ENCODE results near the gene RAD17. TPM values are rescaled to one million over a fixed set of nuclear protein-coding genes. Genes with fewer than 3 reads are reported as not detected.
"Not testable (repeated sequence)": the region's sequence is repeated elsewhere in the genome, so short reads cannot be mapped to it uniquely, and the experiment has no call there.

The RAD17 gene
- total RNA-seq: 22.7 and 26.8 TPM in 2 replicates

DNA sequence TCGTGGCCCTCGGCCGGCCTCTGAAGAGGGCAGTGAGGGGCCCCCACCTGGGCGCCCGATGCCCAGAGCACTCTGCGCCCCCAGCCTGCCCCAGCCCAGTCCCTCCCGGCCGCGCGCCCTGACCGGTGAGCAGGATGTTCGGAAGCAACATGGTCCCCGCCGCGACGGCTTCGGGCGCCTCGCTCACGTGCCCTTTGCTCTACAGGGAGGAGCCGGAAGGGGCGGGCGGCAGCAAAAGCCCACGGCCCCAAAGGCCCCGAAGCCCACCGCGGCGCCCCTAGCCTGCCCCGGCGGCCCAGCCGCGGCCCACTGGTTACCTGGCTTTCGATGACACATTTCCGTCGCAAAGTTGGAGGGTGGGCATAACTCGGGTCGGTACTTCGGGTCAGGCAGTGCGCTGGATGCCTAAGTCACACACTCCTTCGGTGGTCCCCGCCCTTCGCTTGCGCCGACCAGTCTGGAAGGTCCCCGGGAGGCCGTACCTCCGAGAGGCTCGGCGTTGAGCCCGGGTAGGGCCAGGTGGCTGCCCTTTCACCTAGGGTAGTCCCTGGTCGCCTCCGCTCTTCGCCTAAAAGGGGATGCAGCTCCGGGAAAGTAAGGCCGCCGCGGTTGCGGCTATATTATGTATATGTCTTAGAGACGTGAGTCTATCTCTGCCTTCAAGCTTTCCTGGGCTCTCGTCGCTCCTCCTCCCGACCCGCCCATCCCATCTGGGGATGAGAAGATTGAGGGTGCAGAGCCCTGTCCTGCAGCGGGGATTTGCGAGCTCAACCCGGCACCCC, at the start of gene RAD17, which contains the start of the genes AK6 and TAF9:
Gene RAD17, plus strand, starts transcription at position 479 of the 782 bp plus-strand sequence. CDS start 2,391 bp downstream, outside the sequence.
Gene AK6, minus strand, starts transcription at position 181 of the 782 bp plus-strand sequence. Its CDS starts 30 bp downstream, at position 151.
Gene TAF9, minus strand, starts transcription at position 181 of the 782 bp plus-strand sequence. CDS start 3,783 bp downstream, outside the sequence.
- Mint-ChIP-seq H3K9me3 (no peaks in the 10 kb centered on the region), H3K4me1 (peaks cover 29% of the 10 kb centered on the region)
- intact Hi-C loops (cut with micrococcal nuclease): loop anchor here (1.0 kb wide), 6 partner anchors 37 to 276 kb away; partner anchors contain the start of genes CCDC125, CCNB1, CDK7 and CENPH

DNA sequence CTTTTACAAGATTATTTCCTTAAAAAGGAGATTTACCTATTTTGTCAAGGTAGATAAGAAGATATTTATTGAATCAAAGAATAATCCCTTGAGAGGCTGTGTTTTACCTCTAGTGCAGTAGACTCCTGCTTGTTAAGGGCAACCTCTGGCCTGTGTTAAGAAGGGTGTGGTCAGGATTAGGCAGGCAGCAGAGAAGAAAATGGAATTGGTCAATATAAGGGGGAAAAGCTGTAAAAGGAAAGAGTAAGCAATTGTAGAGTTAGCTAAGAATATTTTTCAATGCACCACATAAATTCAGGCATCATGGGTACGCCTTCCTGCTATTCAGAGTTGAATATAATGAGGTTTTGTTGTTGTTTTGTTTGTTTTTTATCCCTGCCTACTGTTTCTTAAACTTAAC, 43.3 kb upstream of the RAD17 start:
- intact Hi-C loops (cut with micrococcal nuclease): no loop called here
- H3K9me3 Mint-ChIP-seq: no peaks in the 10 kb centered on the region
- H3K27me3 Mint-ChIP-seq: no peaks in the 10 kb centered on the region
- H3K27ac Mint-ChIP-seq: no peak overlapping the region
- peaks cover 3% of the 10 kb centered on the region for H3K4me1 Mint-ChIP-seq
- no peak overlapping the region for H3K4me3 Mint-ChIP-seq
- peaks cover 2% of the 10 kb centered on the region for H3K36me3 Mint-ChIP-seq (ENCODE audit: low read depth)
- no peak for DNase-seq

More for the DNA sequence above, at the start of gene RAD17, which contains the start of the genes AK6 and TAF9:
- Mint-ChIP-seq H3K27ac (peak within 1 kb of the TSS; percentile 97), H3K36me3 (ENCODE audit: low read depth) (peaks cover 28% of the 10 kb centered on the region), H3K27me3 (no peaks in the 10 kb centered on the region), H3K4me3 (peak within 1 kb of the TSS; percentile 95)
- peak; percentile 97 for DNase-seq

DNA sequence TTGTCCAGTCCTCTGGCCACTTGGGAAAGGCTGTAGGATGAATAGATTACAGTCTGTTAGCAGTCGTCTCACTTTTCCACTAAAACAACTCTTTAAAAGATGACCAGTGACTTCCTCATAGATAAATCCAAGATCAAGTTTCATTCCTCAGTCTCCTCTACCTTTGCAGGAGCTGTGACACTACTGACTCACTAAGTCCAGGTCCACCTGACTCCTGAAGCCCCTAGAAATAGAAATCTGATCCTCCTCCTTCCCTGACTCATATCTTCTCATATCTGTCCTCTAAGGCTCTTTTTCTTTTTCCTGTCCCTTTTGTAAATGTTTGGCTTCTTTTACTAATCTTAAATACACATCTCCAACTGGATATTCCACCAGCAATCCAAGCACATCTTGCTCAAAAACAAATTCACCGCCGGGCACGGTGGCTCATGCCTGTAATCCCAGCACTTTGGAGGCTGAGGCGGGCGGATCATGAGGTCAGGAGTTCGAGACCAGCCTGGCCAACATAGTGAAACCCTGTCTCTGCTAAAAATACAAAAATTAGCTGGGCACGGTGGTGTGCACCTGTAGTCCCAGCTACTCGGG, 39.6 kb upstream of the RAD17 start:
- no peak for DNase-seq
- Mint-ChIP-seq H3K9me3 (peaks cover 4% of the 10 kb centered on the region), H3K4me3 (no peak overlapping the region), H3K27ac (no peak overlapping the region), H3K36me3 (ENCODE audit: low read depth) (peaks cover 5% of the 10 kb centered on the region), H3K4me1 (peaks cover 17% of the 10 kb centered on the region), H3K27me3 (no peaks in the 10 kb centered on the region)
- intact Hi-C loops (cut with micrococcal nuclease): no loop called here

DNA sequence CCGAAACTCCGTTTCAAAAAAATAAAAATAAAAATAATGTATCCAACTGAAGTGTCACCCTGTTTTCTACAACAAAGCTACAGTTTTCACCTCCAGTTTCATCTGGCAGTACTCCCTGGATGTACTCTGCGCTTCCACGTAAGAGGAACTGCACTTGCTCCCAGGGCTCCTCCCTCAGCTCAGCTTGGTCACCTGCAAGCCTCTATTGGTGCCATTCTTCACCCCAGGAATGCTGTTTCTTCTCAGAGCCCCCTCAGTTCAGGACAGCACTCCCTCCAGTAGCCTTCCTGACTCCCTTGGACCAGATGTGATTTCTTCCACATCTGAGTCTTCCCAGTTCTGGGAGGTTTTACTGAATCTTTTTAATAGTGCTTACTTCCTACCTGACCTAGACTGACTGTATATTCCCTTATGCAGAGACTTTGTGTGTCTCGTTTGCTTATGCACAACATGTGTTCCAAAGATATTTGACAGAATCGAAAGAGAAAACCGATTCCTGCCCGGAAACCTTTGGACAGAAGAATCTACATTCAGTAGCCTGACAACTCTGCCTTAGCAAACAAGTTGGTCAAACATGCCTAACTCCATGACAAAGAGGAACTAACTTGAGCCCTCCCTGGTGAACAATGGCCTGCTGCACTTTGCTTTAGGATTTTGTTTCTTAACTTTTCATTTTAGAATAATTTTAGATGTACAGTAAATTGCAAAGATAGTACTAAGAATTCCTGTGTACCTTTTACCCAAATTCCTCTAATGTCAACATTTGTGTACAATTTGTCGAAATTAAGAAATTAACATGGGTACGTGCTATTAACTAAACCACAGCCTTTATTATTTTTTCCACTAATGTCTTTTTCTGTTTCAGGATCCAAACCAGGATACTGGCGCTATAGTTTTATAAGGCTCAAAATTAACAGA, 37.8 kb upstream of the RAD17 start:
- intact Hi-C loops (cut with micrococcal nuclease): loop anchor here (1.0 kb wide), 3 partner anchors 38 to 238 kb away; partner anchors contain the start of genes AK6, CENPH, RAD17 and TAF9
- peak overlapping the region; percentile 90 for H3K4me3 Mint-ChIP-seq
- H3K4me1 Mint-ChIP-seq: peaks cover 17% of the 10 kb centered on the region
- peak; percentile 61 for DNase-seq
- no peaks in the 10 kb centered on the region for H3K27me3 Mint-ChIP-seq
- H3K9me3 Mint-ChIP-seq: peaks cover 4% of the 10 kb centered on the region
- H3K27ac Mint-ChIP-seq: peak overlapping the region; percentile 66
- peaks cover 5% of the 10 kb centered on the region for H3K36me3 Mint-ChIP-seq (ENCODE audit: low read depth)

DNA sequence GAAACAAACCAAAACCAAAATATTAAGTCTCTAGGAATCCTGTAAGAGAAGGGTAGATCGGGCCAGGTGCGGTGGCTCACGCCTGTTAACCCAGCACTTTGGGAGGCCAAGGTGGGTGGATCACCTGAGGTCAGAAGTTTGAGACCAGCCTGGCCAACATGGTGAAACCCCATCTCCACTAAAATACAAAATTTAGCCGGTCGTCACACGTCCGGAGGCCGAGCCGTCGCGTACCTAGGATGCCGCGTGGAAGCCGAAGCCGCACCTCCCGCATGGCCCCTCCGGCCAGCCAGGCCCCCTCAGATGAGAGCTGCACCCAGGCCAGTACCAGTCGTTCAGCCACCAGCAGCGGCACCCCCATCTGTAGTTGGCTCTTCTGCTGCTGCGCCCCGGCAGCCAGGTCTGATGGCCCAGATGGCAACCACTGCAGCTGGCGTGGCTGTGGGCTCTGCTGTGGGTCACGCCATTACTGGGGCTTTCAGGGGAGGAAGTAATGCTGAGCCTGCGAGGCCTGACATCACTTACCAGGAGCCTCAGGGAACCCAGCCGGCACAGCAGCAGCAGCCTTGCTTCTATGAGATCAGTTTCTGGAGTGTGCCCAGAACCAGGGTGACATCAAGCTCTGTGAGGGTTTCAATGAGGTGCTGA, 35.8 kb upstream of the RAD17 start:
- H3K4me3 Mint-ChIP-seq; H3K27ac Mint-ChIP-seq; H3K36me3 Mint-ChIP-seq (ENCODE audit: low read depth): not testable (repeated sequence)

GRCh38 chr5:69334793-69335268, 34.8 kb upstream of the RAD17 start:
- H3K27ac Mint-ChIP-seq: peak overlapping the region; percentile 3
- H3K36me3 Mint-ChIP-seq (ENCODE audit: low read depth): peaks cover 5% of the 10 kb centered on the region
- H3K4me3 Mint-ChIP-seq: no peak overlapping the region

More for the DNA sequence above, 35.8 kb upstream of the RAD17 start:
- intact Hi-C loops (cut with micrococcal nuclease): loop anchor here (1.0 to 2.0 kb wide), 2 partner anchors 99 to 291 kb away; partner anchors contain the start of gene CDK7
- H3K9me3 Mint-ChIP-seq, H3K27me3 Mint-ChIP-seq: not testable (repeated sequence)
- peak; percentile 56 for DNase-seq
- peaks cover 17% of the 10 kb centered on the region for H3K4me1 Mint-ChIP-seq

DNA sequence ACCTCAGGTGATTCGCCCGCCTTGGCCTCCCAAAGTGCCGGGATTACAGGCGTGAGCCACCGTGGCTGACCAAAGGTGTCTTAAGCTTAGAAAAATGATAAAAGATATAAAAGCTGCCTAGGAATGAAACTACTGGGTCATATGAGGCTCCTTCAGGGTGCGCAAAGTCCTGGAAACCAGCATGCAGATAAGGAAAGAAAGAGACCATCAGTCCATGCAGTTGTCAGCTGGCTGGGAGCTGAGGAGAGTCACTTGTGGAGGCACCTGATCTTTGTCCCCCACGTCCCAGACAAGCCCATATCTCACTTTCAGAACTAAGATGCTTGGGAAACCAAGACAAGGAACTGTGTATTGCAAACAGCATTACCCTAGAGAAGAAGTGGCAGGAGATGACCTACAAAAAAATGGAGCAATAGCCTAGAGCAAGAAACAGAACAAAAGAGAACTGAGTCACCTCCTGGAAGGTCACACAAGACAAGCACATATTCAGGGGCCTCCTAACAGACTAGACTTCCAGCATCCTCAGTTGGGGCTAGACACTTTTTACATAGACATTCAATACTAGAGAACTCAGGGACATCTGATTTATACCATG, 34.2 kb upstream of the RAD17 start:
- H3K4me1 Mint-ChIP-seq: peaks cover 14% of the 10 kb centered on the region
- peaks cover 3% of the 10 kb centered on the region for H3K36me3 Mint-ChIP-seq (ENCODE audit: low read depth)
- H3K27me3 Mint-ChIP-seq: no peaks in the 10 kb centered on the region
- intact Hi-C loops (cut with micrococcal nuclease): loop anchor here (2.0 kb wide), 1 partner anchor 101 kb away; the partner anchor contains the start of gene CDK7
- H3K4me3 Mint-ChIP-seq: no peak overlapping the region
- DNase-seq: no peak
- no peak overlapping the region for H3K27ac Mint-ChIP-seq
- peaks cover 4% of the 10 kb centered on the region for H3K9me3 Mint-ChIP-seq

More at GRCh38 chr5:69334793-69335268, 34.8 kb upstream of the RAD17 start:
- intact Hi-C loops (cut with micrococcal nuclease): loop anchor here (1.0 to 2.0 kb wide), 2 partner anchors 100 to 293 kb away; partner anchors contain the start of gene CDK7
- Mint-ChIP-seq H3K9me3 (peaks cover 4% of the 10 kb centered on the region), H3K4me1 (peaks cover 17% of the 10 kb centered on the region), H3K27me3 (no peaks in the 10 kb centered on the region)
- peak; percentile 93 for DNase-seq

DNA sequence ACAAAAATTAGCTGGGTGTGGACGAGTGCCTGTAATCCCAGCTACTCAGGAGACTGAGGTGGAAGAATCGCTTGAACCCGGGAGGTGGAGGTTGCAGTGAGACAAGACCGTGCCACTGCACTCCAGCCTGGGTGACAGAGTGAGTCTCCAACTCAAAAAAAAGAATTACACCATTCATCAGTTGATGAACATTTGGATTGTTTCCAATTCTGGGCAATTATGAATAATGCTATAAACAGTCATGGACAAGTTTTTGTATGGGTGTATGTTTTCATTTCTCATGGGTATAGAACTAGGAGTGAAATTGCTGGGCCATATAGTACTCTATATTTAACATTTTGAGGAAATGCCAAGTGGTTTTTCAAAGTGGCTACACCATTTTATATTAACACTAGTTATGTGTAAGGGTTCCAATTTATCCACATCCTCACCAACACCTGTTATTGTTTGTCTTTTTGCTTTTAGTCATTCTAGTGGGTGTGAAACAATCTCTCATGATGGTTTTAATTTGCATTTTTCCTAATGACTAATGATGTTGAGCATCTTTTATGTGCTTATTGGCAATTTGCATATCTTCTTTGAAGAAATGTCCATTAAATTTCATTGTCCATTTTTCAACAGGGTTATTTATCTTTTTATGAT, 28.0 kb upstream of the RAD17 start:
- no peaks in the 10 kb centered on the region for H3K27me3 Mint-ChIP-seq

GRCh38 chr5:69343083-69343482, 26.5 kb upstream of the RAD17 start:
- no peaks in the 10 kb centered on the region for H3K4me1 Mint-ChIP-seq
- H3K4me3 Mint-ChIP-seq: no peak overlapping the region
- intact Hi-C loops (cut with micrococcal nuclease): no loop called here
- no peaks in the 10 kb centered on the region for H3K9me3 Mint-ChIP-seq
- H3K27ac Mint-ChIP-seq: no peak overlapping the region
- H3K27me3 Mint-ChIP-seq: no peaks in the 10 kb centered on the region
- DNase-seq: no peak
- H3K36me3 Mint-ChIP-seq (ENCODE audit: low read depth): no peaks in the 10 kb centered on the region

More for the DNA sequence above, 28.0 kb upstream of the RAD17 start:
- H3K4me1 Mint-ChIP-seq: no peaks in the 10 kb centered on the region
- H3K27ac Mint-ChIP-seq: no peak overlapping the region
- H3K4me3 Mint-ChIP-seq: no peak overlapping the region
- no peaks in the 10 kb centered on the region for H3K36me3 Mint-ChIP-seq (ENCODE audit: low read depth)
- H3K9me3 Mint-ChIP-seq: no peaks in the 10 kb centered on the region
- DNase-seq: no peak
- intact Hi-C loops (cut with micrococcal nuclease): no loop called here

- Mint-ChIP-seq H3K4me3 (no peak overlapping the region), H3K9me3 (no peaks in the 10 kb centered on the region), H3K27ac (no peak overlapping the region), H3K36me3 (ENCODE audit: low read depth) (peaks cover 25% of the 10 kb centered on the region), H3K4me1 (no peaks in the 10 kb centered on the region), H3K27me3 (no peaks in the 10 kb centered on the region)
- intact Hi-C loops (cut with micrococcal nuclease): no loop called here
- DNase-seq: no peak
Measured at GRCh38 chr5:69350664-69351063, 19.0 kb upstream of the RAD17 start.

GRCh38 chr5:69359699-69360098, 9.9 kb upstream of the RAD17 start:
- peak; percentile 31 for DNase-seq
- H3K9me3 Mint-ChIP-seq: no peaks in the 10 kb centered on the region
- H3K4me1 Mint-ChIP-seq: peaks cover 13% of the 10 kb centered on the region
- intact Hi-C loops (cut with micrococcal nuclease): no loop called here
- no peaks in the 10 kb centered on the region for H3K27me3 Mint-ChIP-seq
- H3K36me3 Mint-ChIP-seq (ENCODE audit: low read depth): peaks cover 33% of the 10 kb centered on the region
- no peak overlapping the region for H3K4me3 Mint-ChIP-seq
- no peak overlapping the region for H3K27ac Mint-ChIP-seq

DNA sequence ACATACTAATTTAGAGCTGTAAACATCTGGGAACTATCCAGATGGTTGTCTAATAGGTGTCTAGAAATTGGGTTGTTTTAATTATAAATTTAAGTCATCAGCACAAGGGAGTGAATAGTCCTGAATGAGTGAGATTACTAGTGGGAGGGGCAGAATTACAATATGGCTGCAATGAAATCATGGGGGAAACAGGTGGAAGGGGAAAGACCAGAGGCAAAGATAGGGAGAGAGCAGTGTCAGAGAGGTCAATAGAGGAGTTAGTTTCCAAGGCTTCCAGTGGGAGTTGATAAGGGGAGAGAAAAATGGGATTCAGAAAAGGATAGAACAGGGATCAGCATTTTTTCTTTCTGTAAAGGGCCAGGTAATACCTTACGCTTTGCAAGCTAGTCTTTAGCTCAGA, 9.2 kb upstream of the RAD17 start:
- peaks cover 39% of the 10 kb centered on the region for H3K36me3 Mint-ChIP-seq (ENCODE audit: low read depth)
- DNase-seq: peak; percentile 32
- no peaks in the 10 kb centered on the region for H3K27me3 Mint-ChIP-seq
- peaks cover 15% of the 10 kb centered on the region for H3K4me1 Mint-ChIP-seq
- no peak overlapping the region for H3K27ac Mint-ChIP-seq
- no peak overlapping the region for H3K4me3 Mint-ChIP-seq
- no peaks in the 10 kb centered on the region for H3K9me3 Mint-ChIP-seq
- intact Hi-C loops (cut with micrococcal nuclease): no loop called here
